ENCODE results near the gene HYI.
"Not testable (repeated sequence)": the region's sequence is repeated elsewhere in the genome, so short reads cannot be mapped to it uniquely, and the experiment has no call there.

The HYI gene

DNA sequence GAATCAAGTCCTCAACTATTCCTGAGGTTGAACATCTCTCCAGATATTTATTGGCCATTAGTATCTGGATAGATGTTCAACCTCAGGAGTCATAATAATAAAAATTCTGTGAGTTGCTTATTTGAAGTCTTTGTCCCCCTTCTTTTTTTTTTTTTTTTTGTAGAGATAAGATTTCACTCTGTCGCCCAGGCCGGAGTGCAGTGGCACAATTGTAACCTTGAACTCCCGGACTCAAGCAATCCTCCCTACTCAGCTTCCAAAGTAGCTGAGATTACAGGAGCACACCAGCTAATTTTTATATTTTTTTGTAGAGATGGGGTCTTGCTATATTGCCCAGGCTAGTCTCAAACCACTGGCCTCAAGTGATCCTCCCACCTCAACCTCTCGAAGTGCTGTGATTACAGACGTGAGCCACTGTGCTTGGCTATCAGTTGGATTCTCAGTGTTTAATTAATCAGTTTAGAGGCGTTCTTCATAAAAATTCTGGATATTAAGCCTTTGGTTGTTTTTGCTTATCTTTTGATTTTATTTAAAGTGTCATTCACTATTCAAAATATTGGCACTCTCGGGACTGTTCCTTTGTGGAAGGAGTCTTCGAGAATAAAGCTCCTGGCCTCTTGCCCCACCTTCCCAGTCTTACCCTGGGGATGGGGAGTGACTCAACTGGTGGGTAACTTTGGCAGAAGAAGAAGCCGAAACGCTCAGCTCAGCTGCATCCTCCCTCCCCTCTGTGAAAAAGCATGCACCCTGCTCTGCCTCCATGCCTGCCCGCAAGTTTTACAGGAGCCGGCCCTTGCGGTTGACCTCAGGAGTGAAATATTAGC lies 11.2 kb upstream of the HYI start:
- DNase-seq: no peak

DNA sequence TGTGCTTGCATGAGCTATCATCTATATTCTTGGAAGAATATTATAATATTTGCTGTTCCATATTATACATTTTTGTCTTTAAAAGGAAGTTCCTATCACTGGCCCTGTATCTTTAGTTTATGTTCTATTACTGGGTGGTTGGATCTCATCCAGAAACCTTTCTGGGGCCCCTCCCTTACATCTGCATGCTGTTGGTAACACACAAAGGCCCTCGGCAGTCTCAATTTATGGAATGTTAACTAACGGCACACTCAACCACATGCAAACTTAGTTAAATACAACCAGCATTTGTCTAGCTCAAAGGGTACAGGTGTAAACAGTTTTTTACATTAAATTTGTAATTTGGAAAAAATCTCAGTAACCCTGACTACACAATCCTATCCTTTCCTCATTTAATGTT lies 9.7 kb upstream of the HYI start:
- no peak for DNase-seq

GRCh38 chr1:43460988-43461693 lies 7.4 kb upstream of the HYI start:
- DNase-seq: no peak

GRCh38 chr1:43458379-43458778 lies 4.6 kb upstream of the HYI start:
- DNase-seq: not testable (repeated sequence)

- DNase-seq: no peak
Observed at GRCh38 chr1:43455213-43455889, 1.6 kb upstream of the HYI start.

DNA sequence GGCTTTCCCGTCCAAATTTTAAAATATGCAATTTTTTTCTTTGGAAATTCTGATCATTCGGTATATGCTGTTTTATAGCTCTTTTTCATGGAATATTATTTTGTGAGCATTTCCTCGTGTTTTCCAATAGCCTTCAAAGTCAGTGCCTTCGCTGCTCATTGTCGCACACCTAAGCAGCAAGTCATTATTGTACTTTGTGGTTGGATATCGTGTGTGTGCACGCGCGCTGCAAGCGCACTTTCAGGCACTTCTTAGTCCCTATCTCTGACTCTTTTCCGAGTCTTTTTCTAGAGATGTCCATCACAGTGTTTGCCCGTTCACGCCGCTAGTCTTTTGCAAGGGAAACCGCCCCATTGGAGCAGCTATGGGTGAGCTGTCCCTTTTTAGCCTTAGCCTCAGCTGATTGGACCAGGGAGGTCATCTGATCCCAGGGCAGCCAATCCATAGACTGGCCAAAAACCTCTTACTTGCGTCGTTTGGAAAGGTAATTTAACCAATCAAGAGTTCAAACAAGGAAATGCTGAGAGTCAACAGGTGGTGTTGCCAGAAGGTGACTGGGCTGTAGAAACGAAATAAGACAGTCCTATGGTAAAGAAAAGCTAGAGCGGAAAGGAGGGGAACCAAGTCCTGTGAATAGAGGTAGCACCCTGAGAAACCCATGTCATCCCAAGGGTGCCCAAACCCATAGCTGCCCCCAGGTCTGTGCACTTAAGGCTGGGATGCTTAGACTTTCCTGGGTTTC lies 710 bp upstream of the HYI start:
- DNase-seq: peak; percentile 76

DNA sequence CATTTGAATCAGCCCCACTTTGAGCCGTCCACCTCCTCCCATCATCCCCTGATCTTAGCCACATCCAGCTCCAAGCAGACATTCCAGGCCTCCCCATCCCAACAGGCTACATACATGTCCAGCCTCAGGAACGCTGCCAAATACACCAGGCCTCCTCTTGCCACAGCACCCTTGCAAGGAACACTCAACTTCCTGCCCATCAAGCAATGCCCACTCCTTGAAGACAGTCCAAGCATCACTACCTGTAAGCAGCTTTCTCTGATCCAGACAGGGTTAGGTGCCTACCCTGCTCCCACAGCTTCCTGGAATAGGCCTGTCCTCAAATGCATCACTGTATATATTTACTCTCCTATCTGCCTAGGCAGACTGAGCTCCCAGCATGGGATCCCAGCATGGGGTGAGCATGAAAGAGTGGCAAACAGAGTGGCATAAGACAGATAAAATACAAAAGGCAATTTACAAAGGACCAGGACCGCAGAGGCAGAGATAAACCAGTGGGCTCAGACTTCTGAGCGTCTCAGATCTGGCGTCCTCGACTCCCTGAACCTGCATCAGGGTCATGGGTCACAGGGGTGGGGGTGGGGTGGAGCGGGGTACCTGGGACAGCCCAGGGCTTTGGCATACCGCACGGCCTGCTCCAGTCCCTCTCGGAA lies 816 bp downstream of the HYI start:
- DNase-seq: no peak

GRCh38 chr1:43451701-43452532 lies 1.8 kb downstream of the HYI start:
- no peak for DNase-seq

DNA sequence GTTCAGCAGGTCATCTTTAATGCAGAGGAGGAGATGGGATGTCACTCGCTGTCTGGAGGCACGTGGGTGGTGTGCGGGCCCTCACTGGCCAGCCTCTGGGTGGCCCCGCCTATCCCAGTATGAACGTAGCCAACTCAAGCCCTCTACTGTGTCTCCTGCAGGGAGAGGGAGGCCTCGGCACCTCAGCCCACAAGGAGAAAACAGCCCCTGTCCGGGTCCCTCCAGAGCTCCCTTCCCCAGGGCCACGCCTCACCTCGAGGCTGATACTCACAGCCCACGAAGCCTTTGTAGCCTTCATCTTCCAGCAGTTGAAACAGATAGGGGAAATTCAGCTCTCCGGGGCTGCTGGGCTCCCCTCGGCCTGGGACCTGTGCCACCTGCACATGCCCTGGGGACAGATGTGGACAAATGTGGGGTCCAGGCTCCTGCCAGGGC lies 2.6 kb downstream of the HYI start:
- no peak for DNase-seq

DNA sequence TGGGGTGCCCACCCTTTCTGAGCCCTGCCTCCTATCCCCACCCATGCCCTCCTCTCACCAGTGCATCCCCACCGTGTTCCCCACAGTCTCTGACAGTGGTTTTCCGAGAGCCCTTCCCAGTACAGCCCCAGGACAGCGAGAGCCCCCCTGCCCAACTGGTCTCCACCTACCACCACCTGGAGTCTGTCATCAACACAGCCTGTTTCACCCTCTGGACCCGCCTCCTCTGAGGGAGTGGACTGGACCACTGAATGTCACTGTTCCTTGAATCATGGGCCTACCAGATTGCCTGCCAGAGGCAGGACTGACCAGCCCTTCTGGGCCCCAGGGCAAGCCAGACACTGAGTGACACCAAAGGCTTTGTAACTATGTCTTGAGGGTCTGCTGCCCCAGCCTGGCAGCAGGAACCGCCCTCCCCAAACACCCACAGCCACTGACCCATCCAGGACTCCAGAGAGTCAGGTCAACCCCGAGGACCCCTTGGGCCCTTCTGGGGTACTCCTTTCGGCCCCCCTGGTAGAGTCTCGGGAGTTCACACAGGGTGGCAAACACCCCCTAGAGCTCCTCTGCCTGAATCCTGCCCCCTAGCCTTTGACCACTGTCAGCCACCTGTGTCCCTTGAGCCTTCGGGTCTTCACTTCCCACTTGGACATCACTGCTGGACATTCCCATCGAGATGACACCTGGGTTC lies 3.3 kb downstream of the HYI start:
- DNase-seq: peak; percentile 40

DNA sequence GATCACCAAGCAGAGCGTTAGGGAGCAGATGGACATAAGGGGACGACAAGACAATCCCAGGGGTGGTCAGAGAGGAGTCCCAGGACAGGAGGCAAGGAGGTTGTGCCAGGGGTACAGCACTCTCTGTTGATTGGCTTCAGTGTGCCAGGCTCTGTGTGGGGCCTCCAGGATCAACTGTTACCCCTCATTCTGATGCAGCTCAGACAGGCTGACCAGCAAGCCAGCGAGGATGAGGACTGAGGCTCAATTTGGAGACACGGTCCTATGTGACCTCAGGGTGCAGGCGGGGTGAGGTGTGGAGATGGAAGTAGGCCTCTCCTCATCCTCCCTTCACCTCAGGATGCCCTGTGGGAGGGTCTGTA lies 4.0 kb downstream of the HYI start:
- DNase-seq: no peak

DNA sequence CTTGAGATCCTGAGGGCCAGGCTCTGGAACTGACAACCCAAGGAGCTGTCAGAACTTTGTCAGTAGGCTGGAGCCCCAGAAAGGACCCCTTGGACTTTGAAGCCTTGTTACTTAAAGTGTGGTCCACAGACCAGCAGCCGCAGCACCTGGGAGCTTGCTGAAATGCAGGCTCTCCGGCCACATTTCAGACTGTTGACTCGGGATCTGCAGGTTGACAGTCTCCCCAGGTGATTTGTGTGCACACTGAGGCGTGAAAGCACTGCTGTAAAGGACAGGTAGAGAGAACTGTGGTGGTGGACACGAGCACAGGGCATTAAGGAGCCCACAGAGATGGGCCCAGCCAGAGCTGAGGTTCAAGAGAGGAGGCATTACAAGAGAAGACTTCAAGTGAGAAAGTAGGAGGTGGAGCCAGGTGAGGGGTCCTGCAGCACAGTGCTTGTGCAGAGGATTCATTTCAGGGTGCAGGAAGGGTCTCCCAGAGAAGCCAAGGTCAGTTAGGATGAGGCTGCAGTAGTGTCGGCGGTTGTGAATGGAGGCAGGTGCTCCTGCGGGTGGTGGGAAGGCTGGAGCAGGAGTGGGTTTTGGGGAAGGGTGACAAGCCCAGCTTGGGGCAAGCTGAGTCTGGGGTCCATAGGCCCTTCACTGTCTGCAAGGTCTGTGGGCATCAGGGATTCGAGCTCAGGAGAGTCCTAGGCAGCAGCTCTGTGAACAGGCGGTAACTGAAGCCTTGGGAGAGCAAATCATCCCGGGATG lies 4.6 kb downstream of the HYI start:
- DNase-seq: no peak

DNA sequence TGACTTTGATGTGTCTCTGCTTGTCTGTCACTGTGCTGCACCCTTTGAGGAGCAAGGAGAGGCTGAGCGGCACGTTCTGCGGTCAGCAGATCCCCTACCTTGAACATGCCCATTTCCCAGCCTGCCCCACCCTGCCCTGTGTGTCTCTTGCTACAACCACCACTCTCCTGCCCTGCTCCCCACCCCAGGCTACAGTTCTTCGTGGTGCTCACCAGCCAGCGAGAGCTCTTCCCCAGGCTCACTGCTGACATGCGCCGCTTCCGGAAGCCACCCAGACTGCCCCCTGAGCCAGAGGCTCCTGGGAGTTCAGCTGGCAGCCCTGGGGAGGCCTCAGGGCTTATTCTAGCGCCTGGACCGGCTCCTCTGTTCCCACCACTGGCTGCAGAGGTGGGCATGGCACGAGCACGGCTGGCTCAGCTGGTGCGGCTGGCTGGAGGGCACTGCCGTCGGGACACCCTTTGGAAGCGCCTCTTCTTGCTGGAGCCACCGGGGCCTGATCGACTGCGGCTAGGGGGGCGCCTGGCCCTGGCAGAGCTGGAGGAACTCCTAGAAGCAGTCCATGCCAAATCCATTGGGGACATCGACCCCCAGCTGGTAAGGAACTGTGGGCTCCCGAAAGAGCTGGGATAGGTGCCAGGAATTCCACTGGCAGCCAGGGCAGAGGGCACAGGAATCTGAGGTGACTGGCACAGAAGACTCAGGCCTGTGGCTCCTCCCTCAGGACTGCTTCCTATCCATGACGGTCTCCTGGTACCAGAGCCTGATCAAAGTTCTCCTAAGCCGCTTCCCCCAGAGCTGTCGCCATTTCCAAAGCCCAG lies 5.6 kb downstream of the HYI start:
- DNase-seq: peak; percentile 29

- DNase-seq: no peak
Observed at GRCh38 chr1:43446881-43447835, 6.6 kb downstream of the HYI start.

GRCh38 chr1:43446388-43446740 lies 7.4 kb downstream of the HYI start:
- DNase-seq: no peak

DNA sequence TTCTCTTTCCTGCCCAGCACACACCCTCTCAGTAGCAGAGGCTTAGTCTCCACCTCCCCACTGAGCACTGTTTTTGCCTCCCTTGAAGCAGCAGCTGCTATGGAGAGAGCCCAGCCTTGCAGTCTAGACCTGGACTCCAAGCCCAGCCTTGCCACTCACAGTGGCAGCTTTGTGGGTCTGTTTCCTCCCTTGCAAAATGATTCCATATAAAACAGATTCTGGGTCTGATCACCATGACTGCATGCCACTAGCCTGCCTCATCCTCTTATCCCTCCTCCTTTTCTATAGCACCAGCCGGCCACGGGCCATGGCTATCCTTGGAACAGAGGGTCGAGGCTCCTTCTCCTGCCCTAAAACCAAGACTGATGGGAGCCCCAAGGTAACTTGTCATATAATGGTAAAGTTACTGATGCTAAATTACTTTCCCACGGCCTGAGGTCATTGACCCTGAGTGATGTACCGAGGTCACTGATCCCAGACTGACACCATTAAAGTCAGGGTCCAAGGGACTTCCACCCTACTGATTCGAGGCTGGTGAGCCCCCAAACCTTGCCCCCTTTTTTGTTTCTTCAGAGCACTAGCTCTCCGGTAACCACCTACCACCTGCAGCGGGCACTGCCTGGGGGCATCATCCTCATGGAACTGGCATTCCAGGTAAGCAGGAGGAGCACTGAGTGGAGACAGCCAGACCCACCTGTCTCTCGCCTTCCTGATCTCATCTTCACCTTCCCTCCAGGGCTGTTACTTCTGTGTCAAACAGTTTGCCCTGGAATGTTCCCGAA lies 7.9 kb downstream of the HYI start:
- no peak for DNase-seq

DNA sequence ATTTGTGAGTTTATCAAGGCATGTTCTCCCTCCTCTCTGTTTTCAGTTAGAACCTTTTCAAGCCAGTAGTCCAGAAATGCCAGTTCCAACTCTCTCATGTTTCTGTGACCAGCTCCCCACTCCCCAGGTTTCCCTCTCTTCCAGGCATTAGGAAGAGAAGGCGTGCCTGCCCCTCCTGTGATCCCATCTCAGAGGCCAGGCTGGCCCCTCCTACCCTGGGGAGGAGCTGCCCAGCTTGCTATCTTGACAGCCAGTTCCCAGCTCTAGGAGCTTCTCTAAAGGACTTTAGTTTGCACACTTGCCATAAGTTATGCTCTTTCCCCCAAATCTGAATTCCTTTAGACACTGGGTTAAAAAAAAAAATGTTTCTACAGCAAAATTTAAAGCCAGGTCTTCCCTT lies 8.9 kb downstream of the HYI start:
- DNase-seq: no peak

Data from activated CD8-positive, alpha-beta memory T cell treated with anti-CD3 and anti-CD28 coated beads, Interleukin-2, amount 50 U/mL, for 48 hours (primary cell).